SK-N-SH (cell line): ENCODE measurements around the gene ARMC10.

Experiments used
- CTCF ChIP-seq: fragments of 200-600 bp; sonication (generic); IDR thresholded peaks from 2 replicates; pipeline ENCODE4 v1.6.1; 2017; ENCODE audit warnings: antibody characterized with exemption, mild to moderate bottlenecking, moderate library complexity
- EP300 ChIP-seq, 2 experiments: IDR thresholded peaks; 2 replicates each; pipeline versions ENCODE4 v1.4.0 to v1.6.1; 2012; ENCODE audit warnings: borderline replicate concordance in 1 of 2, low read depth in 1 of 2, low read length in 1 of 2
- FOXM1 ChIP-seq: IDR thresholded peaks from 2 replicates; pipeline ENCODE4 v1.4.0; 2012; ENCODE audit warnings: low read depth, mild to moderate bottlenecking
- RAD21 ChIP-seq: IDR thresholded peaks from 2 replicates; pipeline ENCODE4 v1.6.1; 2012; ENCODE audit warnings: mild to moderate bottlenecking, low read length
- REST ChIP-seq: IDR thresholded peaks from 2 replicates; pipeline ENCODE4 v1.6.1; 2012; ENCODE audit warnings: mild to moderate bottlenecking, low read depth, low read length, moderate library complexity
- RFX5 ChIP-seq: IDR thresholded peaks from 2 replicates; pipeline ENCODE4 v1.6.1; 2012; ENCODE audit warnings: mild to moderate bottlenecking, improper control_type of control experiment, low read length
- SMC3 ChIP-seq: IDR thresholded peaks from 2 replicates; pipeline ENCODE4 v1.6.1; 2012; ENCODE audit warnings: low read depth, low read length, improper control_type of control experiment

GRCh38 chr7:103093429-103093828 lies 18.5 kb downstream of the ARMC10 start:
- TF ChIP-seq CTCF (no peak), RAD21 (no peak), SMC3 (no peak), REST (no peak), FOXM1 (no peak), RFX5 (no peak), EP300 (IDR thresholded peaks at IDR 0.05; ENCODE audit: borderline replicate concordance in 1 of 2, low read depth in 1 of 2, low read length in 1 of 2) (no peak)
